ENCODE data around the gene EFHC1.

DNA sequence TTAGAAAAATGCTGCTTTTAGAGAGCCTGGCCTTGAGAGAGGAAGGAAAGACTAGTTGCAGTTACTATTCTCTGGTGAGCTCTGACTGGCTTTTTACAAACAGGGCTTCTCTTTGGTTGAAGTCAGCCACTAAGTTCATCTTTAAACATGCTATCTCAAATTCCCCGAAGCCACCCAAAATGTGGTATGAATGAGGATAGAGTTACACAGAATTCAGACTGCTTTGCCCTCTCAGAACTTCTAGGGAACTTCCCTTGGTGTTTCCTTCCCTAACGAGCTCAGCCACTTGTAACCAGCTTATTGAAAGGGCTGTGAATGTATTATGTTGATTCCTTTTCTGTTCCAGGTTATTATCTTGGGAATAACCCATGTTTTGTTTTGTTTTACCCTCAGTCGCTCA lies 73.5 kb downstream of the EFHC1 start:
- TF ChIP-seq EZH2 (IDR thresholded peaks at IDR 0.05) (no peak), POLR2AphosphoS5 (IDR thresholded peaks at IDR 0.05; ENCODE audit: borderline replicate concordance, low read depth, low read length) (no peak), FOXP2 (optimal IDR thresholded peaks at IDR 0.05; ENCODE audit: control extremely low read depth, extremely low read length, insufficient read depth) (no peak)

All from SK-N-MC (cell line).